Measurements from ENCODE around the gene TEX54.

DNA sequence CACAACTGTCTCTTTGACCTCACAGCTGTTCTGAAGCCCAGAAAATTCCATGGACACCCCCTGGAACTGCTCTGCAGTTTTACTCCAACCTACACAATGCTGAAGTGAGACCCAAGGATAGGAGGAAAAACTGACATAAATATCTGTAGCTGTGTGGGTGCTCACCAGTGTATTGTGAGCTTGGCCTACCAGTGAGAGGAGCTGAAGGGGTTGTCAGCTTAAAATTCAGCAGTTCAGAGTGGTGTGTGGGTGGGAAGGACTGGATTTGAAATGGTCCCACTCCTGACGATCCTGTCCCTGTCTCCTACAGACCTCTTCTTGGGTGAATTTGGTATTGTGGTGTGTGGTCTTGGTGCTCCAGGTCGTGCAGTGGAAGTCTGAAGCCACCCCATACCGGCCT, 43.1 kb downstream of the TEX54 start:
- TF ChIP-seq, protein P1, sequence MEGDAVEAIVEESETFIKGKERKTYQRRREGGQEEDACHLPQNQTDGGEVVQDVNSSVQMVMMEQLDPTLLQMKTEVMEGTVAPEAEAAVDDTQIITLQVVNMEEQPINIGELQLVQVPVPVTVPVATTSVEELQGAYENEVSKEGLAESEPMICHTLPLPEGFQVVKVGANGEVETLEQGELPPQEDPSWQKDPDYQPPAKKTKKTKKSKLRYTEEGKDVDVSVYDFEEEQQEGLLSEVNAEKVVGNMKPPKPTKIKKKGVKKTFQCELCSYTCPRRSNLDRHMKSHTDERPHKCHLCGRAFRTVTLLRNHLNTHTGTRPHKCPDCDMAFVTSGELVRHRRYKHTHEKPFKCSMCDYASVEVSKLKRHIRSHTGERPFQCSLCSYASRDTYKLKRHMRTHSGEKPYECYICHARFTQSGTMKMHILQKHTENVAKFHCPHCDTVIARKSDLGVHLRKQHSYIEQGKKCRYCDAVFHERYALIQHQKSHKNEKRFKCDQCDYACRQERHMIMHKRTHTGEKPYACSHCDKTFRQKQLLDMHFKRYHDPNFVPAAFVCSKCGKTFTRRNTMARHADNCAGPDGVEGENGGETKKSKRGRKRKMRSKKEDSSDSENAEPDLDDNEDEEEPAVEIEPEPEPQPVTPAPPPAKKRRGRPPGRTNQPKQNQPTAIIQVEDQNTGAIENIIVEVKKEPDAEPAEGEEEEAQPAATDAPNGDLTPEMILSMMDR (IDR thresholded peaks at IDR 0.05): no peak
- no peak for TF ChIP-seq POLR2A (IDR thresholded peaks at IDR 0.05)

All from esophagus squamous epithelium (tissue), 4 donors.